ENCODE results near the gene OLFML1.

The OLFML1 gene

GRCh38 chr11:7485186-7486097 lies at the start of gene OLFML1:
Gene OLFML1 (plus strand): TSS chr11:7485506. CDS start chr11:7485876, 370 bp downstream.
- DNase-seq, result no peak

GRCh38 chr11:7436146-7436545 lies 49.2 kb upstream of the OLFML1 start:
- no peak for DNase-seq

GRCh38 chr11:7436657-7437056 lies 48.6 kb upstream of the OLFML1 start:
- DNase-seq, result no peak

- DNase-seq, result no peak
These were observed 47.6 kb upstream of the OLFML1 start for GRCh38 chr11:7437696-7438095.

- no peak for DNase-seq
These were observed 45.5 kb upstream of the OLFML1 start for GRCh38 chr11:7439746-7440320.

- DNase-seq, result no peak
These were observed 42.6 kb upstream of the OLFML1 start for GRCh38 chr11:7442588-7443215.

- no peak for DNase-seq
These were observed 41.0 kb upstream of the OLFML1 start for GRCh38 chr11:7444091-7444981.

GRCh38 chr11:7445564-7445963 lies 39.7 kb upstream of the OLFML1 start:
- no peak for DNase-seq

- DNase-seq, result no peak
These were observed 37.1 kb upstream of the OLFML1 start for GRCh38 chr11:7448201-7448600.

- DNase-seq, result no peak
These were observed 36.0 kb upstream of the OLFML1 start for GRCh38 chr11:7449211-7449840.

GRCh38 chr11:7449841-7450214 lies 35.5 kb upstream of the OLFML1 start:
- no peak for DNase-seq

GRCh38 chr11:7450836-7451235 lies 34.5 kb upstream of the OLFML1 start:
- DNase-seq, result no peak

- DNase-seq, result no peak
These were observed 33.8 kb upstream of the OLFML1 start for GRCh38 chr11:7451520-7451919.

GRCh38 chr11:7451952-7452494 lies 33.3 kb upstream of the OLFML1 start:
- no peak for DNase-seq

GRCh38 chr11:7454854-7455253 lies 30.5 kb upstream of the OLFML1 start:
- no peak for DNase-seq

GRCh38 chr11:7457211-7457610 lies 28.1 kb upstream of the OLFML1 start:
- DNase-seq, result no peak

GRCh38 chr11:7462706-7463105 lies 22.6 kb upstream of the OLFML1 start:
- no peak for DNase-seq

- no peak for DNase-seq
These were observed 17.7 kb upstream of the OLFML1 start for GRCh38 chr11:7467652-7468051.

- no peak for DNase-seq
These were observed 15.9 kb upstream of the OLFML1 start for GRCh38 chr11:7469351-7469865.

GRCh38 chr11:7471071-7471470 lies 14.2 kb upstream of the OLFML1 start:
- DNase-seq, result no peak

- DNase-seq, result no peak
These were observed 11.6 kb upstream of the OLFML1 start for GRCh38 chr11:7473717-7474116.

GRCh38 chr11:7480113-7480512 lies 5.2 kb upstream of the OLFML1 start:
- no peak for DNase-seq
